K562 (cell line): ENCODE results near the gene HNRNPU. TPM values are rescaled to one million over a fixed set of nuclear protein-coding genes. Genes with fewer than 3 reads are reported as not detected.

Experiments
- CTBP1 ChIP-seq: fragments of 450-650 bp; IDR thresholded peaks from 2 replicates; pipeline ENCODE4 v1.6.1; 2016; ENCODE audit warnings: borderline replicate concordance
- ELF1 ChIP-seq: fragments of 200-800 bp; sonication (Bioruptor generic); IDR thresholded peaks from 2 replicates; pipeline ENCODE4 v1.6.1; 2016; ENCODE audit warnings: missing genetic modification characterization, missing compliant biosample characterization
- GATA2 ChIP-seq: sonication (generic); formaldehyde crosslinking; IDR thresholded peaks from 2 replicates; pipeline ENCODE4 v1.4.0; 2020; ENCODE audit warnings: mild to moderate bottlenecking, missing genetic modification reagents
- RBM14 ChIP-seq: fragments of 200-400 bp; formaldehyde crosslinking; IDR thresholded peaks from 2 replicates; pipeline ENCODE4 v1.6.1; 2018; ENCODE audit warnings: low read depth, mild to moderate bottlenecking, low read length, moderate library complexity, borderline replicate concordance; ENCODE audit not compliant: insufficient read depth
- RBM15 ChIP-seq: fragments of 200-400 bp; formaldehyde crosslinking; IDR thresholded peaks from 2 replicates; pipeline ENCODE4 v1.6.1; 2018; ENCODE audit warnings: mild to moderate bottlenecking, low read length, moderate library complexity; ENCODE audit not compliant: insufficient read depth
- TARDBP ChIP-seq: fragments of 450-650 bp; IDR thresholded peaks from 2 replicates; pipeline ENCODE4 v1.6.1; 2016
- TCF7 ChIP-seq: sonication (generic); IDR thresholded peaks from 2 replicates; pipeline ENCODE4 v1.6.1; 2016; ENCODE audit warnings: antibody characterized with exemption, borderline replicate concordance
- ZFPM2 ChIP-seq: fragments of 250-450 bp; sonication (Bioruptor Pico); IDR thresholded peaks from 2 replicates; pipeline ENCODE4 v1.5.1; 2022; ENCODE audit warnings: mild to moderate bottlenecking
- ZNF282 ChIP-seq: sonication (generic); formaldehyde crosslinking; IDR thresholded peaks from 2 replicates; pipeline ENCODE4 v1.8.1; 2023; ENCODE audit warnings: missing genetic modification reagents
- polyA plus RNA-seq, 8 experiments: library from polyadenylated mRNA; depleted of rRNA in 4 of 8; stranded (reverse) in 5 of 8; unstranded in 3 of 8; fragments of >200 nt; fragmentation: Nextera tagmentation in 2 of 8; fragmentation: Illumina TruSeq in 1 of 8; extraction: Ambion mirVana in 2 of 8; extraction: Trizol in 1 of 8; gene quantifications; 2 replicates each; pipeline versions ENCODE4 v1.2.1 to v1.2.3, GENCODE V29; 2011 to 2014; ENCODE audit warnings: inconsistent platforms in 1 of 8, missing spikeins in 1 of 8
- total RNA-seq, 7 experiments: library from RNA; depleted of rRNA in 6 of 7; stranded (reverse); fragments of >200 nt in 6 of 7; fragmentation: Illumina TruSeq in 2 of 7; extraction: Trizol in 2 of 7; gene quantifications; 2 replicates each; pipeline versions ENCODE4 v1.2.1 to v1.2.3, GENCODE V29; 2011 to 2021; ENCODE audit warnings: low replicate concordance in 1 of 7
- TF ChIP-seq, protein P1 (sequence below), 2 experiments: fragments of 450-650 bp; IDR thresholded peaks; 2 replicates each; pipeline ENCODE4 v1.6.1; 2016; ENCODE audit warnings: mild to moderate bottlenecking in 2 of 2, borderline replicate concordance in 1 of 2, low read depth in 1 of 2, moderate library complexity in 1 of 2
- TF ChIP-seq, protein P2 (sequence below): fragments of 450-650 bp; IDR thresholded peaks from 2 replicates; pipeline ENCODE4 v1.6.1; 2016; ENCODE audit warnings: low read depth

Gene HNRNPU
- total and polyA plus RNA-seq, 9 of the 15 experiments (the other 6 are each of a cell fraction or from before 2014, with no cell fraction given): 159 to 777 (median 577) TPM

DNA sequence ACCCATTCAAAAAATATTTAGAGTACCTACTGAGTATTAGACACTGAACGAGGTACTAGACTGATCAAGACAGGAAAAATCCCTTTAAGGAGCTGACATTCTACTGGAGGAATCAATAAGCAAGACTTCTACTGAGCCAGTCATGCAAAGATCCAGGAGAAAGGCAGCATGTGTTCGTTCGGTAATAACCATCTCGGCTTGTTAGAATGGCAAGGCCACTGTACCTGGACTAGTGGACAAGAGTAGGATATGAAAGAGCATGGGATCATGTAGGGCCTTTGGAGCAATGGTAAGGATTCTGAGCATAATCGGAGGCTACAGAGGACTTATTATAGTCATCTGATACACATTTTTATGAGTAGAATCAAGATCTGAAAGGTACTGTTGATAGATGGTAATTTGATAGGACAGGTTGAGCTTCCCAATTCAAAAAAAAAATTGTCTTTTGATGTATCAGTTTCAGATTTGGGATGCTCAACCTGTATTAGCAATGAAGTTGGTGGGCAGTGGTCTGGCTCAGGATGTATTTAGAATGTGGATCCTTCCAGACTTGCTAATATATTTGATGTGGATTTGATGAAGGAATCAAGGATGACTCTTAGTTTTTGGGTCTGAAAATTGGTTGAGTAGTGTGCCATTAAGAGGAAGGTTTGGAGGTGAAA lies 26.6 kb downstream of the HNRNPU start (continued):
- TF ChIP-seq, protein P1, sequence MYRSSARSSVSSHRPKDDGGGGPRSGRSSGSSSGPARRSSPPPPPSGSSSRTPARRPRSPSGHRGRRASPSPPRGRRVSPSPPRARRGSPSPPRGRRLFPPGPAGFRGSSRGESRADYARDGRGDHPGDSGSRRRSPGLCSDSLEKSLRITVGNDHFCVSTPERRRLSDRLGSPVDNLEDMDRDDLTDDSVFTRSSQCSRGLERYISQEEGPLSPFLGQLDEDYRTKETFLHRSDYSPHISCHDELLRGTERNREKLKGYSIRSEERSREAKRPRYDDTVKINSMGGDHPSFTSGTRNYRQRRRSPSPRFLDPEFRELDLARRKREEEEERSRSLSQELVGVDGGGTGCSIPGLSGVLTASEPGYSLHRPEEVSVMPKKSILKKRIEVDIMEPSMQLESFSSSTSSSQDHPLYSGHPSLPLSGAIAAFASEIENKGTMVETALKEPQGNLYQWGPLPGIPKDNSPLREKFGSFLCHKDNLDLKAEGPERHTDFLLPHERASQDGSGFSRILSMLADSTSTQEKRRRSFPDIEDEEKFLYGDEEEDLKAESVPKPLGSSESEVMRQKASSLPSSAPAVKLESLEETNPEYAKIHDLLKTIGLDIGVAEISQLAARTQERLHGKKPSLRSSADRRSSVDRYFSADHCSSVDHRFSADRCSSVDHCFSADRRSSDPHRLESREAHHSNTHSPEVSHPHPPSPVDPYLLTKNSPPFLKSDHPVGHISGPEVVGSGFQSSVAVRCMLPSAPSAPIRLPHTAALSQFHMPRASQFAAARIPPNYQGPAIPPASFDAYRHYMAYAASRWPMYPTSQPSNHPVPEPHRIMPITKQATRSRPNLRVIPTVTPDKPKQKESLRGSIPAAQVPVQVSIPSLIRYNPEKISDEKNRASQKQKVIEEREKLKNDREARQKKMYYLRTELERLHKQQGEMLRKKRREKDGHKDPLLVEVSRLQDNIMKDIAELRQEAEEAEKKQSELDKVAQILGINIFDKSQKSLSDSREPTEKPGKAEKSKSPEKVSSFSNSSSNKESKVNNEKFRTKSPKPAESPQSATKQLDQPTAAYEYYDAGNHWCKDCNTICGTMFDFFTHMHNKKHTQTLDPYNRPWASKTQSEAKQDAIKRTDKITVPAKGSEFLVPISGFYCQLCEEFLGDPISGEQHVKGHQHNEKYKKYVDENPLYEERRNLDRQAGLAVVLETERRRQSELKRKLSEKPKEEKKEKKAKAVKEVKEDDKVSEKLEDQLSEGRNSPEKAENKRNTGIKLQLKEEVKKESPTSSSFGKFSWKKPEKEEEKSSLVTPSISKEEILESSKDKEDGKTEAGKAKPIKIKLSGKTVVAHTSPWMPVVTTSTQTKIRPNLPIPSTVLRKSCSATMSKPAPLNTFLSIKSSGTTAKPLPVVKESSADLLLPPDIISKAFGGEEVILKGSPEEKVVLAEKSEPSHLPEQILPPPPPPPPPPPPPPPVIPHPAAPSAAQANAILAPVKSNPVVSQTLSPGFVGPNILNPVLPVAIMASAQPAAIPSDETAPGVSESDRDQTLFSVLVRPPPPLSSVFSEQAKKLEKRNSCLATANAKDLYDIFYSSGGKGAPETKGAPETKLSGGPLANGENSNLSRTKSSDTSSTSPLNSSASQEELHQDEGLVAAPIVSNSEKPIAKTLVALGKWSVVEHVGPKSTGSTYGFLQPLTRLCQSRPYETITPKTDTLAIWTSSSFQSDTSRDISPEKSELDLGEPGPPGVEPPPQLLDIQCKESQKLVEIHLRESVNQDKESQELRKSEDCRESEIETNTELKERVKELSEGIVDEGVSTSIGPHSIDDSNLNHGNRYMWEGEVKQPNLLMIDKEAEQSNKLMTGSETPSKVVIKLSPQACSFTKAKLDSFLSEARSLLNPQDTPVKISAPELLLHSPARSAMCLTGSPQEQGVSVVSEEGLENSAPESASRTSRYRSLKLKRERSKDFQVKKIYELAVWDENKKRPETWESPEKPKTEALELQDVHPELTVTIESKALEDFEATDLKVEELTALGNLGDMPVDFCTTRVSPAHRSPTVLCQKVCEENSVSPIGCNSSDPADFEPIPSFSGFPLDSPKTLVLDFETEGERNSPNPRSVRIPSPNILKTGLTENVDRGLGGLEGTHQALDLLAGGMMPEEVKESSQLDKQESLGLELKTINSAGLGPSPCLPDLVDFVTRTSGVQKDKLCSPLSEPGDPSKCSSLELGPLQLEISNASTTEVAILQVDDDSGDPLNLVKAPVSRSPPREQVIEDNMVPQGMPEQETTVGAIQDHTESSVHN (IDR thresholded peaks at IDR 0.05; ENCODE audit: borderline replicate concordance in 1 of 2, low read depth in 1 of 2): no peak
- TF ChIP-seq ELF1 (tag): no peak
- TF ChIP-seq TARDBP: no peak
- no peak for TF ChIP-seq ZNF282
- TF ChIP-seq RBM15: no peak
- no peak for TF ChIP-seq ZFPM2 (CRISPR knock-in tag)
- no peak for TF ChIP-seq RBM14
- TF ChIP-seq, protein P2, sequence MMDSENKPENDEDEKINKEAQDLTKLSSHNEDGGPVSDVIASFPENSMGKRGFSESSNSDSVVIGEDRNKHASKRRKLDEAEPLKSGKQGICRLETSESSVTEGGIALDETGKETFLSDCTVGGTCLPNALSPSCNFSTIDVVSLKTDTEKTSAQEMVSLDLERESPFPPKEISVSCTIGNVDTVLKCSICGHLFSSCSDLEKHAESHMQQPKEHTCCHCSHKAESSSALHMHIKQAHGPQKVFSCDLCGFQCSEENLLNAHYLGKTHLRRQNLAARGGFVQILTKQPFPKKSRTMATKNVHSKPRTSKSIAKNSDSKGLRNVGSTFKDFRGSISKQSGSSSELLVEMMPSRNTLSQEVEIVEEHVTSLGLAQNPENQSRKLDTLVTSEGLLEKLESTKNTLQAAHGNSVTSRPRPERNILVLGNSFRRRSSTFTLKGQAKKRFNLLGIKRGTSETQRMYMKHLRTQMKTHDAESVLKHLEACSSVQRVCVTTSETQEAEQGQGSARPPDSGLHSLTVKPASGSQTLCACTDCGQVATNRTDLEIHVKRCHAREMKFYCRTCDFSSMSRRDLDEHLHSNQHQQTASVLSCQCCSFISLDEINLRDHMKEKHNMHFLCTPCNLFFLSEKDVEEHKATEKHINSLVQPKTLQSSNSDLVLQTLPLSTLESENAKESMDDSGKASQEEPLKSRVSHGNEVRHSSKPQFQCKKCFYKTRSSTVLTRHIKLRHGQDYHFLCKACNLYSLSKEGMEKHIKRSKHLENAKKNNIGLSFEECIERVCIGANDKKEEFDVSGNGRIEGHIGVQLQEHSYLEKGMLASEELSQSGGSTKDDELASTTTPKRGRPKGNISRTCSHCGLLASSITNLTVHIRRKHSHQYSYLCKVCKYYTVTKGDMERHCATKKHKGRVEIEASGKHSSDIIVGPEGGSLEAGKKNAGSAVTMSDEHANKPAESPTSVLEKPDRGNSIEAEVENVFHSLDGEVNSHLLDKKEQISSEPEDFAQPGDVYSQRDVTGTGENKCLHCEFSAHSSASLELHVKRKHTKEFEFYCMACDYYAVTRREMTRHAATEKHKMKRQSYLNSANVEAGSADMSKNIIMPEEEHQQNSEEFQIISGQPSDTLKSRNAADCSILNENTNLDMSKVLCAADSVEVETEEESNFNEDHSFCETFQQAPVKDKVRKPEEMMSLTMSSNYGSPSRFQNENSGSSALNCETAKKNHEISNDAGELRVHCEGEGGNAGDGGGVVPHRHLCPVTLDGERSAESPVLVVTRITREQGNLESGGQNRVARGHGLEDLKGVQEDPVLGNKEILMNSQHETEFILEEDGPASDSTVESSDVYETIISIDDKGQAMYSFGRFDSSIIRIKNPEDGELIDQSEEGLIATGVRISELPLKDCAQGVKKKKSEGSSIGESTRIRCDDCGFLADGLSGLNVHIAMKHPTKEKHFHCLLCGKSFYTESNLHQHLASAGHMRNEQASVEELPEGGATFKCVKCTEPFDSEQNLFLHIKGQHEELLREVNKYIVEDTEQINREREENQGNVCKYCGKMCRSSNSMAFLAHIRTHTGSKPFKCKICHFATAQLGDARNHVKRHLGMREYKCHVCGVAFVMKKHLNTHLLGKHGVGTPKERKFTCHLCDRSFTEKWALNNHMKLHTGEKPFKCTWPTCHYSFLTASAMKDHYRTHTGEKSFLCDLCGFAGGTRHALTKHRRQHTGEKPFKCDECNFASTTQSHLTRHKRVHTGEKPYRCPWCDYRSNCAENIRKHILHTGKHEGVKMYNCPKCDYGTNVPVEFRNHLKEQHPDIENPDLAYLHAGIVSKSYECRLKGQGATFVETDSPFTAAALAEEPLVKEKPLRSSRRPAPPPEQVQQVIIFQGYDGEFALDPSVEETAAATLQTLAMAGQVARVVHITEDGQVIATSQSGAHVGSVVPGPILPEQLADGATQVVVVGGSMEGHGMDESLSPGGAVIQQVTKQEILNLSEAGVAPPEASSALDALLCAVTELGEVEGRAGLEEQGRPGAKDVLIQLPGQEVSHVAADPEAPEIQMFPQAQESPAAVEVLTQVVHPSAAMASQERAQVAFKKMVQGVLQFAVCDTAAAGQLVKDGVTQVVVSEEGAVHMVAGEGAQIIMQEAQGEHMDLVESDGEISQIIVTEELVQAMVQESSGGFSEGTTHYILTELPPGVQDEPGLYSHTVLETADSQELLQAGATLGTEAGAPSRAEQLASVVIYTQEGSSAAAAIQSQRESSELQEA: no peak
- TF ChIP-seq GATA2 (CRISPR knock-in tag): no peak
- no peak for TF ChIP-seq TCF7
- TF ChIP-seq CTBP1: peak; percentile 20; the same call in 1 of the 2 replicates
